Erythroblast (primary cell): ENCODE measurements around the gene OVCA2.
"Not testable (repeated sequence)": the region's sequence is repeated elsewhere in the genome, so short reads cannot be mapped to it uniquely, and the experiment has no call there.

Experiments
- DNase-seq, 2 experiments: peaks; one replicate each; lab custom pipeline; 2025; lab: John Stamatoyannopoulos, UW
- GATA1 ChIP-seq: IDR thresholded peaks from 2 replicates; pipeline ENCODE4 v1.6.1; 2011; ENCODE audit warnings: low read depth, mild to moderate bottlenecking, control low read depth, low read length, moderate library complexity
- POLR2A ChIP-seq: IDR thresholded peaks from 2 replicates; pipeline ENCODE4 v1.6.1; 2011; ENCODE audit warnings: mild to moderate bottlenecking, low read length

Gene OVCA2

GRCh38 chr17:2004435-2004952 lies 37.3 kb upstream of the OVCA2 start:
- TF ChIP-seq GATA1: no peak
- no peak for TF ChIP-seq POLR2A
- no peak for DNase-seq

- DNase-seq: no peak
- no peak for TF ChIP-seq GATA1
- no peak for TF ChIP-seq POLR2A
These were observed 33.3 kb upstream of the OVCA2 start for GRCh38 chr17:2008332-2009126.

GRCh38 chr17:2009737-2010136 lies 32.1 kb upstream of the OVCA2 start:
- TF ChIP-seq POLR2A (no peak), GATA1 (no peak)
- DNase-seq: no peak

GRCh38 chr17:2011411-2012371 lies 30.1 kb upstream of the OVCA2 start:
- DNase-seq: no peak
- no peak for TF ChIP-seq GATA1
- TF ChIP-seq POLR2A: no peak

GRCh38 chr17:2012499-2012898 lies 29.3 kb upstream of the OVCA2 start:
- TF ChIP-seq POLR2A: no peak
- TF ChIP-seq GATA1: no peak
- no peak for DNase-seq

- DNase-seq: not testable (repeated sequence)
These were observed 28.4 kb upstream of the OVCA2 start for GRCh38 chr17:2013220-2013993.

DNA sequence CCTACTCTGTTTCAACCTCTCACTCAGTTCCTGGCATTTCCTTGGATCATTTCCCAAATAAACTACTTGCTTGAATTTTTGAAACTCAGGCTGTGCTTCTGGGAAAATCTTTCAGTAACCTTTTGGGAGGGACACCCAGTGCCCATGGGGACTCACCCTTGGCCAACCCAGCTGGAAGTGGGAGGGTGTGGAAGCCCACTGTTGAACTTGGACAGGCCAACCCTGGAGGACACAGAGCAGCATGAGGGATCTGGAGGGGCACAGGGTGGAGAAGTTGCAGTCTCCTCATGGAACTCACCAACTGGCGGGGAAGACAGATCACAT lies 27.9 kb upstream of the OVCA2 start:
- TF ChIP-seq GATA1: no peak
- no peak for TF ChIP-seq POLR2A
- DNase-seq: no peak

DNA sequence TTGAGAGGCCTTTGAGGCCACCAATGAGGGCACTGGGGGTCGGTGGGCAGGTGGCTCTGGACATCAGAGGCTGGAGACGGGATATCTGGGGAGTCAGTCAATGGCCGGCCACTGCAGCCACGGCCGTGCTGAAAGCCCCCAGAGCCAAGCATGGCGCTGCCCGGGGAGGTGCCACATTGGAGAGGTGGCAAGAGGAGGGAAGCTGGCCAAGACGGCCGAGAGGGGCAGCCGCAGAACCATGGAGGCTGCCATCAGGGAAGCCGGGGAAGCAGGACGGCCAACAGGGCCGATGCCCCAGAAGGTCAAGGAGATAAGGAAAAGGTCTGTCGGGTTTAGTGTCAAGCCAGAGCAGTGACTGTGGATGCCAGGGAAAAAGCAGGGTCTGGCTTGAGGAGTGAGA lies 26.5 kb upstream of the OVCA2 start:
- no peak for DNase-seq
- TF ChIP-seq POLR2A (no peak), GATA1 (no peak)

DNA sequence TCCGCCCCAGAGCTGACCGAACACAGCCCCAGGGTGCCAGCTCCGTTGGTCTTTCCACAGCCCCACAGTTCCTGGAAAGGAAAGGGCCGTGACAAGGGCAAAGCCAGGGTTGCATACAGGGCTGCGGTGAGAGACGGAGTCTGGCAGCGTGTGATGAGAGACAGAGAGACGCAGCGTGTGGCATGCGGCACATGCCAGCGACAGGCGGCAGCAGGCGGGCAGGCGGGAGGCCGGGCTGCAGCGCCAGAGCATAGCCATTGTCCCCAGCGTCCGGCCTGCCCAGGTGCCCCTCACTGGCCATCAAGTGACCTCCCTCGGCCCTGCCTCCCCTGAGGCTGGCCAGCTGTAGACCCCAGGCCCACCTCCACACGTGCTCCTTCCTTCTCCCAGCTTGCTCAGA lies 25.3 kb upstream of the OVCA2 start:
- TF ChIP-seq POLR2A (no peak), GATA1 (no peak)
- DNase-seq: no peak

DNA sequence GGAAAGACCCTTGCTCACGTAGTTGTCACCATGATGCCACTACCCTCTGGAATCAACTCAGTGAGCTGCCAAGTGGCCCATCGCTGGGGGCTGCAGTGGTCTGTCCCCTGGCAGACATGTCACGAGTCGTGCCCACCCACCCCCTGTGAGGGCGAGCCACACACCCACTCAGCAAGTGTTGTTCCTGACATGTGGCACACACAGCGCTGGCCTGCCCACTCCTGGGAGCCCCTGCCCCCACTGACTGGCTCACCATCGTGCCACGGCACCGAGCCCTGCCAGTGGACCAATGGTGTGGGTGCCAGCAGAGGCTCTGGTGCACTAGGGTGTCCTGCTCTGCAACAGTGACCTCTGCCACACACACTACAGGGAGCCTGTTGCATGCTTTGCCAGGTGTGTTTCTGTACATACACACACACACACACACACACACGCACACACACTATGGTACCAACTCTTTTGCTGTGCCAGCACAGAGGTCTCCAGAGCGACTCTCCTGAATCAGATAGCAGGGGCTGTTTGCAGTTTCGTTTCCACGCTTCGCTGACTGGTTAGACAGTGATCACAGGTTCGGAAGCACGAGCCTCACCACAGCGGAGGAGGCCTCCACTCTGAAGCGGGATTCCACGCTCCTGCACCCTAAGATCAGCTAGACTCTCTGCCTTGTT lies 24.4 kb upstream of the OVCA2 start:
- TF ChIP-seq POLR2A (no peak), GATA1 (no peak)
- DNase-seq: no peak

- no peak for TF ChIP-seq GATA1
- no peak for TF ChIP-seq POLR2A
These were observed 22.9 kb upstream of the OVCA2 start for GRCh38 chr17:2018716-2019510.

DNA sequence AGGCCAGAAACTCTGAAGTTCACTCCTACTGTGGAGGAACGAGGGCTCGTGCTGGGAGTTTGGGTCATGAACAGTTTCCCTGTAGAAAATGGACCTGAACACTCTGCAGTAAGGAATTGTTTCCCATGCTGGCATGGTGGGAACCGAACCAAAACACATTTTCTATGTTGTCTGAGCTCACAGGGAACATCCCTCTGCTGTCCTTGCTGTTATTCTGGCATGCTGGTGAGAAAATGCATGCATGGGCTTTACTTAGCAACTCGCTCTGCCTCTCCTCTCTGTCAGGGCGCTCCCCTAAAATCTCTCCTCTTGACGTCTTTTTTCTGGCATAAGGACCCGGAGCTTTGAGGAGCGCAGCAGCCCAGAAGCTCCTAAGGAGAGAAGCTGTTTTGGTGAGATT lies 22.1 kb upstream of the OVCA2 start:
- no peak for DNase-seq
- no peak for TF ChIP-seq GATA1
- TF ChIP-seq POLR2A: no peak

More at GRCh38 chr17:2018716-2019510, 22.9 kb upstream of the OVCA2 start:
- DNase-seq: no peak
